Body of pancreas (tissue), 4 donors: ENCODE results near the gene SLC29A2.

Source experiments
- POLR2A ChIP-seq, 3 donors: fragments of 450-650 bp; IDR thresholded peaks; one replicate each; pipeline ENCODE4 v1.6.1; 2016; ENCODE audit warnings: antibody characterized with exemption in 3 of 3, mild to moderate bottlenecking in 2 of 3
- TF ChIP-seq, protein P1 (sequence below), 7 experiments: fragments of 450-650 bp in 4 of 7; fragments of 200-600 bp in 3 of 7; sonication (generic) in 3 of 7; IDR thresholded peaks; one replicate each; pipeline ENCODE4 v1.5.1; 2016 to 2019; ENCODE audit warnings: antibody characterized with exemption in 7 of 7

DNA sequence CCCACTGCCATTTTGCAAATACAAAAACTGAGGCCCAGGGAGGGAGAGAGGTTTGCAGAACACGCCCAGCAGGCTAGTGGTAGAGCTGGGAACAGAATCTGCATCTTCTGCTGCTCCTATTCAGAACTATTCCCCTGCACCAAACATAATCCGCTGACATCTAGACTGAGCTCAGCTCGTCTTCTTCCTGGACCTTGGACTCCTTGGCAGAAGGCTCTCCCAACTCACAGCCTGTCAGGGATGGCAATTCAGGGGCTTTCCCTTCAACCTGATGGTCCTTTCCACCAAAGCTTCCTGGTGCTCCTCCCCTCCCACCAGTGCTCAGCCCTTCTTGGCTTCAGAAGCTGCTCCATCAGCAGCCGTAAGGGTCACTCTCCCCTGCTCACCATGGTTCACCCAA is 39.8 kb upstream of the SLC29A2 start:
- TF ChIP-seq, protein P1, sequence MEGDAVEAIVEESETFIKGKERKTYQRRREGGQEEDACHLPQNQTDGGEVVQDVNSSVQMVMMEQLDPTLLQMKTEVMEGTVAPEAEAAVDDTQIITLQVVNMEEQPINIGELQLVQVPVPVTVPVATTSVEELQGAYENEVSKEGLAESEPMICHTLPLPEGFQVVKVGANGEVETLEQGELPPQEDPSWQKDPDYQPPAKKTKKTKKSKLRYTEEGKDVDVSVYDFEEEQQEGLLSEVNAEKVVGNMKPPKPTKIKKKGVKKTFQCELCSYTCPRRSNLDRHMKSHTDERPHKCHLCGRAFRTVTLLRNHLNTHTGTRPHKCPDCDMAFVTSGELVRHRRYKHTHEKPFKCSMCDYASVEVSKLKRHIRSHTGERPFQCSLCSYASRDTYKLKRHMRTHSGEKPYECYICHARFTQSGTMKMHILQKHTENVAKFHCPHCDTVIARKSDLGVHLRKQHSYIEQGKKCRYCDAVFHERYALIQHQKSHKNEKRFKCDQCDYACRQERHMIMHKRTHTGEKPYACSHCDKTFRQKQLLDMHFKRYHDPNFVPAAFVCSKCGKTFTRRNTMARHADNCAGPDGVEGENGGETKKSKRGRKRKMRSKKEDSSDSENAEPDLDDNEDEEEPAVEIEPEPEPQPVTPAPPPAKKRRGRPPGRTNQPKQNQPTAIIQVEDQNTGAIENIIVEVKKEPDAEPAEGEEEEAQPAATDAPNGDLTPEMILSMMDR (IDR thresholded peaks at IDR 0.05), result no peak
- no peak for TF ChIP-seq POLR2A (IDR thresholded peaks at IDR 0.05)
